K562 (cell line): ENCODE measurements around the gene ENPP7. TPM values are rescaled to one million over a fixed set of nuclear protein-coding genes. Genes with fewer than 3 reads are reported as not detected.

Source experiments
- BCL6 ChIP-seq: fragments of 250-450 bp; sonication (Bioruptor Pico); IDR thresholded peaks from 2 replicates; pipeline ENCODE4 v1.4.0; 2020
- RAD21 ChIP-seq, 2 experiments: fragments of 250-450 bp in 1 of 2; fragments of 450-650 bp in 1 of 2; sonication (Bioruptor Pico) in 1 of 2; formaldehyde crosslinking in 1 of 2; IDR thresholded peaks in 1 of 2; conservative IDR thresholded peaks in 1 of 2; 2 replicates each; pipeline versions ENCODE4 v1.4.0 to v1.8.0; 2020 to 2022; ENCODE audit warnings: mild to moderate bottlenecking in 2 of 2, moderate library complexity in 1 of 2
- SPI1 ChIP-seq: IDR thresholded peaks from 2 replicates; pipeline ENCODE4 v1.6.1; 2011; ENCODE audit warnings: low read depth, low read length, control low read depth, borderline replicate concordance
- ZFP30 ChIP-seq: fragments of 250-450 bp; sonication (Bioruptor Pico); IDR thresholded peaks from 2 replicates; pipeline ENCODE4 v1.8.0; 2022; ENCODE audit warnings: moderate library complexity, mild to moderate bottlenecking, inconsistent platforms, borderline replicate concordance
- polyA plus RNA-seq, 8 experiments: library from polyadenylated mRNA; depleted of rRNA in 4 of 8; stranded (reverse) in 5 of 8; unstranded in 3 of 8; fragments of >200 nt; fragmentation: Nextera tagmentation in 2 of 8; fragmentation: Illumina TruSeq in 1 of 8; extraction: Ambion mirVana in 2 of 8; extraction: Trizol in 1 of 8; gene quantifications; 2 replicates each; pipeline versions ENCODE4 v1.2.1 to v1.2.3, GENCODE V29; 2011 to 2014; ENCODE audit warnings: inconsistent platforms in 1 of 8, missing spikeins in 1 of 8
- total RNA-seq, 7 experiments: library from RNA; depleted of rRNA in 6 of 7; stranded (reverse); fragments of >200 nt in 6 of 7; fragmentation: Illumina TruSeq in 2 of 7; extraction: Trizol in 2 of 7; gene quantifications; 2 replicates each; pipeline versions ENCODE4 v1.2.1 to v1.2.3, GENCODE V29; 2011 to 2021; ENCODE audit warnings: low replicate concordance in 1 of 7
- TF ChIP-seq, protein P1 (sequence below): fragments of 450-650 bp; IDR thresholded peaks from 2 replicates; pipeline ENCODE4 v1.6.1; 2018; ENCODE audit not compliant: partially characterized antibody
- TF ChIP-seq, protein P2 (sequence below): fragments of 450-650 bp; IDR thresholded peaks from 2 replicates; pipeline ENCODE4 v1.6.1; 2016; ENCODE audit warnings: low read depth
- TF ChIP-seq, protein P3 (sequence below), 3 experiments: IDR thresholded peaks in 2 of 3; conservative IDR thresholded peaks in 1 of 3; 2 replicates each; pipeline ENCODE4 v1.5.1; 2011 to 2012; ENCODE audit warnings: low read length in 3 of 3, mild to moderate bottlenecking in 3 of 3, control low read depth in 2 of 3, improper control_type of control experiment in 1 of 3, inconsistent platforms in 1 of 3, low read depth in 1 of 3, mixed read lengths in 1 of 3, moderate library complexity in 1 of 3; ENCODE audit not compliant: insufficient read depth in 2 of 3
- TF ChIP-seq, protein P4 (sequence below), 2 experiments: IDR thresholded peaks in 1 of 2; conservative IDR thresholded peaks in 1 of 2; 2 replicates each; pipeline ENCODE4 v1.6.1; 2016; ENCODE audit warnings: low read depth in 2 of 2, mild to moderate bottlenecking in 1 of 2, missing compliant biosample characterization in 1 of 2, missing genetic modification characterization in 1 of 2, moderate library complexity in 1 of 2

Gene ENPP7
- total and polyA plus RNA-seq, 9 of the 15 experiments (the other 6 are each of a cell fraction or from before 2014, with no cell fraction given) = not detected

DNA sequence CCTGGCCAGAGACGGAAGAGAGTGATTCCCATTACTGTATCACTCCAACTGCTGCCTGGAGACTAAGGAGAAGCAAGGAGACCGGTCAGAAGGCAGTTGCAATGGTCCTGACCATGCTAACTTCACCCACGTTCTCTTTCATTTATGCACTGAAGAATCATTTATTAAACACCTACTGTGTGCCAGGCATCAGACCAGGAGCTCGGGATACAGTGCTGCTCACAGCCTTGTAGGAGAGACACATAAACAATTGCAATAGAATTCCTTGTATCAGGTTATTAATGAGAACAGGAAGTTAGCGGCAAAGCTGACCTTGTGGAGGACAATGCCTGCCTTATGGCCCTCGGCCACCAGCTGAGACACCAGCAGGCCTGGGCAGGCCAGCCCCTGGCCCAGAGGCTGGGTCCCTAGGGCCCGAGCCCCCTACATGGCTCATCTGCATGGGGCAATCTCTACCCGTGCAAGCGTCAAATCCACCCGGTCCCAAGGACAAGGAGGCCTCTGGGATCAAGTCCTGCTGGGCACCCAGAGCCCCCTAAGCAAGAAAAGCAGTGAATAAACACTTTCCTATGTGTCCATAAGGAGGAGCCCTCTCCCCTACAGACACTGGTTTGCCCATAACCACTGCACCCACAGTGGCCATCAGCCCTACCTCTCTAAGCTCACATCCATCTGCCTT is 8.6 kb upstream of the ENPP7 start (continued):
- TF ChIP-seq, protein P1, sequence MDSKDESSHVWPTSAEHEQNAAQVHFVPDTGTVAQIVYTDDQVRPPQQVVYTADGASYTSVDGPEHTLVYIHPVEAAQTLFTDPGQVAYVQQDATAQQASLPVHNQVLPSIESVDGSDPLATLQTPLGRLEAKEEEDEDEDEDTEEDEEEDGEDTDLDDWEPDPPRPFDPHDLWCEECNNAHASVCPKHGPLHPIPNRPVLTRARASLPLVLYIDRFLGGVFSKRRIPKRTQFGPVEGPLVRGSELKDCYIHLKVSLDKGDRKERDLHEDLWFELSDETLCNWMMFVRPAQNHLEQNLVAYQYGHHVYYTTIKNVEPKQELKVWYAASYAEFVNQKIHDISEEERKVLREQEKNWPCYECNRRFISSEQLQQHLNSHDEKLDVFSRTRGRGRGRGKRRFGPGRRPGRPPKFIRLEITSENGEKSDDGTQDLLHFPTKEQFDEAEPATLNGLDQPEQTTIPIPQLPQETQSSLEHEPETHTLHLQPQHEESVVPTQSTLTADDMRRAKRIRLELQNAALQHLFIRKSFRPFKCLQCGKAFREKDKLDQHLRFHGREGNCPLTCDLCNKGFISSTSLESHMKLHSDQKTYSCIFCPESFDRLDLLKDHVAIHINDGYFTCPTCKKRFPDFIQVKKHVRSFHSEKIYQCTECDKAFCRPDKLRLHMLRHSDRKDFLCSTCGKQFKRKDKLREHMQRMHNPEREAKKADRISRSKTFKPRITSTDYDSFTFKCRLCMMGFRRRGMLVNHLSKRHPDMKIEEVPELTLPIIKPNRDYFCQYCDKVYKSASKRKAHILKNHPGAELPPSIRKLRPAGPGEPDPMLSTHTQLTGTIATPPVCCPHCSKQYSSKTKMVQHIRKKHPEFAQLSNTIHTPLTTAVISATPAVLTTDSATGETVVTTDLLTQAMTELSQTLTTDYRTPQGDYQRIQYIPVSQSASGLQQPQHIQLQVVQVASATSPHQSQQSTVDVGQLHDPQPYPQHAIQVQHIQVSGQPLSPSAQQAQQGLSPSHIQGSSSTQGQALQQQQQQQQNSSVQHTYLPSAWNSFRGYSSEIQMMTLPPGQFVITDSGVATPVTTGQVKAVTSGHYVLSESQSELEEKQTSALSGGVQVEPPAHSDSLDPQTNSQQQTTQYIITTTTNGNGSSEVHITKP = no peak
- TF ChIP-seq SPI1 (no peak), ZFP30 (CRISPR knock-in tag) (no peak), RAD21 (CRISPR knock-in tag; conservative IDR thresholded peaks at IDR 0.05 in 1 of 2, IDR thresholded peaks at IDR 0.05 in 1 of 2) (peak in 1 of 2 experiments; percentile 57; a peak in 2 of 4 replicates), BCL6 (CRISPR knock-in tag) (no peak)
- TF ChIP-seq, protein P2, sequence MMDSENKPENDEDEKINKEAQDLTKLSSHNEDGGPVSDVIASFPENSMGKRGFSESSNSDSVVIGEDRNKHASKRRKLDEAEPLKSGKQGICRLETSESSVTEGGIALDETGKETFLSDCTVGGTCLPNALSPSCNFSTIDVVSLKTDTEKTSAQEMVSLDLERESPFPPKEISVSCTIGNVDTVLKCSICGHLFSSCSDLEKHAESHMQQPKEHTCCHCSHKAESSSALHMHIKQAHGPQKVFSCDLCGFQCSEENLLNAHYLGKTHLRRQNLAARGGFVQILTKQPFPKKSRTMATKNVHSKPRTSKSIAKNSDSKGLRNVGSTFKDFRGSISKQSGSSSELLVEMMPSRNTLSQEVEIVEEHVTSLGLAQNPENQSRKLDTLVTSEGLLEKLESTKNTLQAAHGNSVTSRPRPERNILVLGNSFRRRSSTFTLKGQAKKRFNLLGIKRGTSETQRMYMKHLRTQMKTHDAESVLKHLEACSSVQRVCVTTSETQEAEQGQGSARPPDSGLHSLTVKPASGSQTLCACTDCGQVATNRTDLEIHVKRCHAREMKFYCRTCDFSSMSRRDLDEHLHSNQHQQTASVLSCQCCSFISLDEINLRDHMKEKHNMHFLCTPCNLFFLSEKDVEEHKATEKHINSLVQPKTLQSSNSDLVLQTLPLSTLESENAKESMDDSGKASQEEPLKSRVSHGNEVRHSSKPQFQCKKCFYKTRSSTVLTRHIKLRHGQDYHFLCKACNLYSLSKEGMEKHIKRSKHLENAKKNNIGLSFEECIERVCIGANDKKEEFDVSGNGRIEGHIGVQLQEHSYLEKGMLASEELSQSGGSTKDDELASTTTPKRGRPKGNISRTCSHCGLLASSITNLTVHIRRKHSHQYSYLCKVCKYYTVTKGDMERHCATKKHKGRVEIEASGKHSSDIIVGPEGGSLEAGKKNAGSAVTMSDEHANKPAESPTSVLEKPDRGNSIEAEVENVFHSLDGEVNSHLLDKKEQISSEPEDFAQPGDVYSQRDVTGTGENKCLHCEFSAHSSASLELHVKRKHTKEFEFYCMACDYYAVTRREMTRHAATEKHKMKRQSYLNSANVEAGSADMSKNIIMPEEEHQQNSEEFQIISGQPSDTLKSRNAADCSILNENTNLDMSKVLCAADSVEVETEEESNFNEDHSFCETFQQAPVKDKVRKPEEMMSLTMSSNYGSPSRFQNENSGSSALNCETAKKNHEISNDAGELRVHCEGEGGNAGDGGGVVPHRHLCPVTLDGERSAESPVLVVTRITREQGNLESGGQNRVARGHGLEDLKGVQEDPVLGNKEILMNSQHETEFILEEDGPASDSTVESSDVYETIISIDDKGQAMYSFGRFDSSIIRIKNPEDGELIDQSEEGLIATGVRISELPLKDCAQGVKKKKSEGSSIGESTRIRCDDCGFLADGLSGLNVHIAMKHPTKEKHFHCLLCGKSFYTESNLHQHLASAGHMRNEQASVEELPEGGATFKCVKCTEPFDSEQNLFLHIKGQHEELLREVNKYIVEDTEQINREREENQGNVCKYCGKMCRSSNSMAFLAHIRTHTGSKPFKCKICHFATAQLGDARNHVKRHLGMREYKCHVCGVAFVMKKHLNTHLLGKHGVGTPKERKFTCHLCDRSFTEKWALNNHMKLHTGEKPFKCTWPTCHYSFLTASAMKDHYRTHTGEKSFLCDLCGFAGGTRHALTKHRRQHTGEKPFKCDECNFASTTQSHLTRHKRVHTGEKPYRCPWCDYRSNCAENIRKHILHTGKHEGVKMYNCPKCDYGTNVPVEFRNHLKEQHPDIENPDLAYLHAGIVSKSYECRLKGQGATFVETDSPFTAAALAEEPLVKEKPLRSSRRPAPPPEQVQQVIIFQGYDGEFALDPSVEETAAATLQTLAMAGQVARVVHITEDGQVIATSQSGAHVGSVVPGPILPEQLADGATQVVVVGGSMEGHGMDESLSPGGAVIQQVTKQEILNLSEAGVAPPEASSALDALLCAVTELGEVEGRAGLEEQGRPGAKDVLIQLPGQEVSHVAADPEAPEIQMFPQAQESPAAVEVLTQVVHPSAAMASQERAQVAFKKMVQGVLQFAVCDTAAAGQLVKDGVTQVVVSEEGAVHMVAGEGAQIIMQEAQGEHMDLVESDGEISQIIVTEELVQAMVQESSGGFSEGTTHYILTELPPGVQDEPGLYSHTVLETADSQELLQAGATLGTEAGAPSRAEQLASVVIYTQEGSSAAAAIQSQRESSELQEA = no peak
- TF ChIP-seq, protein P3, sequence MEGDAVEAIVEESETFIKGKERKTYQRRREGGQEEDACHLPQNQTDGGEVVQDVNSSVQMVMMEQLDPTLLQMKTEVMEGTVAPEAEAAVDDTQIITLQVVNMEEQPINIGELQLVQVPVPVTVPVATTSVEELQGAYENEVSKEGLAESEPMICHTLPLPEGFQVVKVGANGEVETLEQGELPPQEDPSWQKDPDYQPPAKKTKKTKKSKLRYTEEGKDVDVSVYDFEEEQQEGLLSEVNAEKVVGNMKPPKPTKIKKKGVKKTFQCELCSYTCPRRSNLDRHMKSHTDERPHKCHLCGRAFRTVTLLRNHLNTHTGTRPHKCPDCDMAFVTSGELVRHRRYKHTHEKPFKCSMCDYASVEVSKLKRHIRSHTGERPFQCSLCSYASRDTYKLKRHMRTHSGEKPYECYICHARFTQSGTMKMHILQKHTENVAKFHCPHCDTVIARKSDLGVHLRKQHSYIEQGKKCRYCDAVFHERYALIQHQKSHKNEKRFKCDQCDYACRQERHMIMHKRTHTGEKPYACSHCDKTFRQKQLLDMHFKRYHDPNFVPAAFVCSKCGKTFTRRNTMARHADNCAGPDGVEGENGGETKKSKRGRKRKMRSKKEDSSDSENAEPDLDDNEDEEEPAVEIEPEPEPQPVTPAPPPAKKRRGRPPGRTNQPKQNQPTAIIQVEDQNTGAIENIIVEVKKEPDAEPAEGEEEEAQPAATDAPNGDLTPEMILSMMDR (IDR thresholded peaks at IDR 0.05 in 2 of 3, conservative IDR thresholded peaks at IDR 0.05 in 1 of 3; ENCODE audit: insufficient read depth in 2 of 3, low read depth in 1 of 3, low read length in 3 of 3) = peak; percentile 50 to 58 (median 57)
- TF ChIP-seq, protein P4, sequence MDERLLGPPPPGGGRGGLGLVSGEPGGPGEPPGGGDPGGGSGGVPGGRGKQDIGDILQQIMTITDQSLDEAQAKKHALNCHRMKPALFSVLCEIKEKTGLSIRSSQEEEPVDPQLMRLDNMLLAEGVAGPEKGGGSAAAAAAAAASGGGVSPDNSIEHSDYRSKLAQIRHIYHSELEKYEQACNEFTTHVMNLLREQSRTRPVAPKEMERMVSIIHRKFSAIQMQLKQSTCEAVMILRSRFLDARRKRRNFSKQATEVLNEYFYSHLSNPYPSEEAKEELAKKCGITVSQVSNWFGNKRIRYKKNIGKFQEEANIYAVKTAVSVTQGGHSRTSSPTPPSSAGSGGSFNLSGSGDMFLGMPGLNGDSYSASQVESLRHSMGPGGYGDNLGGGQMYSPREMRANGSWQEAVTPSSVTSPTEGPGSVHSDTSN (CRISPR knock-in tag; IDR thresholded peaks at IDR 0.05; ENCODE audit: low read depth) = no peak
- TF ChIP-seq, protein P4 (tag; conservative IDR thresholded peaks at IDR 0.05; ENCODE audit: low read depth) = no peak
